ENCODE results near the gene ADAMTSL1. TPM values are rescaled to one million over a fixed set of nuclear protein-coding genes. Genes with fewer than 3 reads are reported as not detected.

ADAMTSL1 gene
- total RNA-seq, 1 donor from 2014 or later: 12.6 TPM

- H3K27me3 Mint-ChIP-seq (ENCODE audit: low read depth, unreplicated experiment): no peaks in the 10 kb centered on the region
- no peak overlapping the region for H3K27ac Mint-ChIP-seq (ENCODE audit: unreplicated experiment)
- no peak overlapping the region for H3K4me3 ChIP-seq (ENCODE audit: insufficient read depth, low read depth, low read length)
- H3K9me3 ChIP-seq (ENCODE audit: insufficient read depth, low read depth, low read length): no peaks in the 10 kb centered on the region
- no peak overlapping the region for H3K4me3 Mint-ChIP-seq (ENCODE audit: unreplicated experiment)
- H3K36me3 Mint-ChIP-seq (ENCODE audit: low read depth, unreplicated experiment): peaks cover 2% of the 10 kb centered on the region
- H3K79me2 ChIP-seq (ENCODE audit: insufficient read depth, low read length): peaks cover 43% of the 10 kb centered on the region
- peak overlapping the region; percentile 65 for H3K27ac ChIP-seq (ENCODE audit: low read depth, low read length)
- DNase-seq (ENCODE audit: low read depth): peak; percentile 86
- H3K9me3 Mint-ChIP-seq (ENCODE audit: unreplicated experiment): peaks cover 1% of the 10 kb centered on the region
- H3K4me1 Mint-ChIP-seq (ENCODE audit: low read depth, unreplicated experiment): no peaks in the 10 kb centered on the region
- TF ChIP-seq EZH2 (IDR thresholded peaks at IDR 0.05; ENCODE audit: insufficient read depth, low read length): no peak
- TF ChIP-seq, protein P1, sequence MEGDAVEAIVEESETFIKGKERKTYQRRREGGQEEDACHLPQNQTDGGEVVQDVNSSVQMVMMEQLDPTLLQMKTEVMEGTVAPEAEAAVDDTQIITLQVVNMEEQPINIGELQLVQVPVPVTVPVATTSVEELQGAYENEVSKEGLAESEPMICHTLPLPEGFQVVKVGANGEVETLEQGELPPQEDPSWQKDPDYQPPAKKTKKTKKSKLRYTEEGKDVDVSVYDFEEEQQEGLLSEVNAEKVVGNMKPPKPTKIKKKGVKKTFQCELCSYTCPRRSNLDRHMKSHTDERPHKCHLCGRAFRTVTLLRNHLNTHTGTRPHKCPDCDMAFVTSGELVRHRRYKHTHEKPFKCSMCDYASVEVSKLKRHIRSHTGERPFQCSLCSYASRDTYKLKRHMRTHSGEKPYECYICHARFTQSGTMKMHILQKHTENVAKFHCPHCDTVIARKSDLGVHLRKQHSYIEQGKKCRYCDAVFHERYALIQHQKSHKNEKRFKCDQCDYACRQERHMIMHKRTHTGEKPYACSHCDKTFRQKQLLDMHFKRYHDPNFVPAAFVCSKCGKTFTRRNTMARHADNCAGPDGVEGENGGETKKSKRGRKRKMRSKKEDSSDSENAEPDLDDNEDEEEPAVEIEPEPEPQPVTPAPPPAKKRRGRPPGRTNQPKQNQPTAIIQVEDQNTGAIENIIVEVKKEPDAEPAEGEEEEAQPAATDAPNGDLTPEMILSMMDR (IDR thresholded peaks at IDR 0.05; ENCODE audit: insufficient read depth, low read depth, low read length): no peak
- H3K4me2 ChIP-seq (ENCODE audit: low read length): peak overlapping the region; percentile 62
- no peaks in the 10 kb centered on the region for H3K36me3 ChIP-seq (ENCODE audit: insufficient read depth, low read length)
- H3K4me1 ChIP-seq (ENCODE audit: insufficient read depth, low read length): peaks cover 5% of the 10 kb centered on the region
- H3K27me3 ChIP-seq (ENCODE audit: insufficient read depth, low read length): no peaks in the 10 kb centered on the region
- peak overlapping the region; percentile 32 for H3K9ac ChIP-seq (ENCODE audit: low read length)
- FAIRE-seq: peak; percentile 97
- no peaks in the 10 kb centered on the region for H4K20me1 ChIP-seq (ENCODE audit: insufficient read depth, low read length)
- no peak overlapping the region for H2AFZ ChIP-seq (ENCODE audit: low read depth, low read length)
Measured at GRCh38 chr9:18588002-18588401, 114.0 kb downstream of the ADAMTSL1 start.

DNA sequence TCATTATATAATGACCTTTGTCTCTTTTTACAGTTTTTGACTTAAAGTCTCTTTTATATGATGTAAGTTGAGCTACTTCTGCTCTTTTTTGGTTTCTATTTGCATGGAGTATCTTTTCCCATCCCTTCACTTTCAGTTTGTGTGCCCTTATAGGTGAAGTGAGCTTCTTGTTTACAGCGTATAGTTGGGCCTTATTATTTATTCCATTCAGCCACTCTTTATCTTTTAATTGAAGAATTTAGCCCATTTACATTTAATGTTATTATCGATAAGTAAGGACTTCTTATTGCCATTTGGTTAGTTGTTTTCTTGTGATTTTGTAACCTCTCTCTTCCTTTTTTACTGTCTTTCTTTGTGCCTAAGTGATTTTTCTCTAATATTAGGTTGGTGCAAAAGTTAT lies 117.3 kb downstream of the ADAMTSL1 start:
- H3K79me2 ChIP-seq (ENCODE audit: insufficient read depth, low read length): peaks cover 67% of the 10 kb centered on the region

GRCh38 chr9:18594837-18595236 lies 120.9 kb downstream of the ADAMTSL1 start:
- H3K27me3 ChIP-seq (ENCODE audit: insufficient read depth, low read length): no peaks in the 10 kb centered on the region
- Mint-ChIP-seq H3K27me3 (ENCODE audit: low read depth, unreplicated experiment) (no peaks in the 10 kb centered on the region), H3K36me3 (ENCODE audit: low read depth, unreplicated experiment) (peaks cover 2% of the 10 kb centered on the region), H3K4me3 (ENCODE audit: unreplicated experiment) (no peak overlapping the region), H3K4me1 (ENCODE audit: low read depth, unreplicated experiment) (no peaks in the 10 kb centered on the region), H3K9me3 (ENCODE audit: unreplicated experiment) (peaks cover 3% of the 10 kb centered on the region), H3K27ac (ENCODE audit: unreplicated experiment) (no peak overlapping the region)
- no peak overlapping the region for H3K4me2 ChIP-seq (ENCODE audit: low read length)
- FAIRE-seq (no peak), DNase-seq (ENCODE audit: low read depth) (no peak)
- no peak overlapping the region for H3K9ac ChIP-seq (ENCODE audit: low read length)
- no peaks in the 10 kb centered on the region for H3K4me1 ChIP-seq (ENCODE audit: insufficient read depth, low read length)
- TF ChIP-seq, protein P1 (IDR thresholded peaks at IDR 0.05; ENCODE audit: insufficient read depth, low read depth, low read length): no peak
- no peak for TF ChIP-seq EZH2 (IDR thresholded peaks at IDR 0.05; ENCODE audit: insufficient read depth, low read length)
- no peaks in the 10 kb centered on the region for H3K36me3 ChIP-seq (ENCODE audit: insufficient read depth, low read length)
- no peak overlapping the region for H2AFZ ChIP-seq (ENCODE audit: low read depth, low read length)
- H4K20me1 ChIP-seq (ENCODE audit: insufficient read depth, low read length): peaks cover 8% of the 10 kb centered on the region
- no peak overlapping the region for H3K27ac ChIP-seq (ENCODE audit: low read depth, low read length)
- H3K9me3 ChIP-seq (ENCODE audit: insufficient read depth, low read depth, low read length): no peaks in the 10 kb centered on the region
- no peak overlapping the region for H3K4me3 ChIP-seq (ENCODE audit: insufficient read depth, low read depth, low read length)
- peaks cover 51% of the 10 kb centered on the region for H3K79me2 ChIP-seq (ENCODE audit: insufficient read depth, low read length)

More for the DNA sequence above, 117.3 kb downstream of the ADAMTSL1 start:
- Mint-ChIP-seq H3K36me3 (ENCODE audit: low read depth, unreplicated experiment) (peaks cover 2% of the 10 kb centered on the region), H3K27me3 (ENCODE audit: low read depth, unreplicated experiment) (no peaks in the 10 kb centered on the region), H3K4me3 (ENCODE audit: unreplicated experiment) (no peak overlapping the region), H3K4me1 (ENCODE audit: low read depth, unreplicated experiment) (no peaks in the 10 kb centered on the region), H3K9me3 (ENCODE audit: unreplicated experiment) (peaks cover 3% of the 10 kb centered on the region), H3K27ac (ENCODE audit: unreplicated experiment) (no peak overlapping the region)
- H3K9me3 ChIP-seq (ENCODE audit: insufficient read depth, low read depth, low read length): no peaks in the 10 kb centered on the region
- no peak overlapping the region for H3K27ac ChIP-seq (ENCODE audit: low read depth, low read length)
- no peak overlapping the region for H3K4me2 ChIP-seq (ENCODE audit: low read length)
- peaks cover 8% of the 10 kb centered on the region for H4K20me1 ChIP-seq (ENCODE audit: insufficient read depth, low read length)
- H3K4me3 ChIP-seq (ENCODE audit: insufficient read depth, low read depth, low read length): no peak overlapping the region
- FAIRE-seq: no peak
- H3K9ac ChIP-seq (ENCODE audit: low read length): no peak overlapping the region
- H3K27me3 ChIP-seq (ENCODE audit: insufficient read depth, low read length): no peaks in the 10 kb centered on the region
- no peak for DNase-seq (ENCODE audit: low read depth)
- TF ChIP-seq, protein P1 (IDR thresholded peaks at IDR 0.05; ENCODE audit: insufficient read depth, low read depth, low read length): no peak
- no peak for TF ChIP-seq EZH2 (IDR thresholded peaks at IDR 0.05; ENCODE audit: insufficient read depth, low read length)
- H2AFZ ChIP-seq (ENCODE audit: low read depth, low read length): no peak overlapping the region
- no peaks in the 10 kb centered on the region for H3K36me3 ChIP-seq (ENCODE audit: insufficient read depth, low read length)
- peaks cover 5% of the 10 kb centered on the region for H3K4me1 ChIP-seq (ENCODE audit: insufficient read depth, low read length)

Data from astrocyte (in vitro differentiated cells and primary cell).